ENCODE results near the gene SLC4A4. TPM values are rescaled to one million over a fixed set of nuclear protein-coding genes. Genes with fewer than 3 reads are reported as not detected.

The SLC4A4 gene
- total RNA-seq, 1 experiment from 2014 or later: not detected

GRCh38 chr4:71355045-71355444 is 16.2 kb downstream of the SLC4A4 start:
- DNase-seq (ENCODE audit: unreplicated experiment): no peak
- H3K9me3 Mint-ChIP-seq (ENCODE audit: unreplicated experiment): no peaks in the 10 kb centered on the region
- TF ChIP-seq CTCF (IDR thresholded peaks at IDR 0.05; ENCODE audit: unreplicated experiment): no peak
- POLR2A ChIA-PET: interaction anchor here (0.7 kb wide), 1 partner anchor 85 kb away, joined by 3 read pairs; no protein-coding TSS in a partner anchor
- CTCF ChIA-PET: no interaction called here
- no peaks in the 10 kb centered on the region for H3K27me3 Mint-ChIP-seq (ENCODE audit: insufficient read depth, unreplicated experiment)
- intact Hi-C loops (cut with micrococcal nuclease): no loop called here
- no peak overlapping the region for H3K27ac Mint-ChIP-seq (ENCODE audit: low read depth, unreplicated experiment)
- H3K36me3 Mint-ChIP-seq (ENCODE audit: insufficient read depth, unreplicated experiment): peaks cover 6% of the 10 kb centered on the region
- no TSS peak for BruUV-seq (replicated peaks)
- no peak overlapping the region for H3K4me3 Mint-ChIP-seq (ENCODE audit: unreplicated experiment)
- H3K4me1 Mint-ChIP-seq (ENCODE audit: insufficient read depth, unreplicated experiment): no peaks in the 10 kb centered on the region

DNA sequence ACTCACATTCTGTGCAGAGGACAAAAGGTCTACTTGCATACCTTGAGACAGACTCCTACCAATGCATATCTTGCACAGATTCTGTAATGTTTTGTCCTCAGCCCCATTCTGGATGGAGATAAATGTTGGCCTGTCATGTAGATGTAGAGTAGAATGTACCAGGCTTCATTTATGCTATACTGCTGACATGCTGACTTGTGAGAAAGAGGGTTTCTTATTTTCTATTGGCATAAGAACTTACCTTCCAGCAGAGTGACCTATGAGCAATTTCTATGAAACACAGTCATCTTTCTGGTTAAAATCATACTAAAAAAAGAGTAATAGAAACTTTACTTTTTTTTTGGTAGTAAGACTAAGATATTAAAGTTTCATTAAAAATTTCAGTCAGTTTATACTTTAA is 17.2 kb downstream of the SLC4A4 start:
- H3K27me3 Mint-ChIP-seq (ENCODE audit: insufficient read depth, unreplicated experiment): no peaks in the 10 kb centered on the region
- ChIA-PET POLR2A (no interaction called here), CTCF (no interaction called here)
- no peak for DNase-seq (ENCODE audit: unreplicated experiment)
- H3K27ac Mint-ChIP-seq (ENCODE audit: low read depth, unreplicated experiment): no peak overlapping the region
- H3K4me3 Mint-ChIP-seq (ENCODE audit: unreplicated experiment): no peak overlapping the region
- intact Hi-C loops (cut with micrococcal nuclease): no loop called here
- no peaks in the 10 kb centered on the region for H3K4me1 Mint-ChIP-seq (ENCODE audit: insufficient read depth, unreplicated experiment)
- H3K36me3 Mint-ChIP-seq (ENCODE audit: insufficient read depth, unreplicated experiment): peaks cover 6% of the 10 kb centered on the region
- BruUV-seq (replicated peaks): no TSS peak
- H3K9me3 Mint-ChIP-seq (ENCODE audit: unreplicated experiment): no peaks in the 10 kb centered on the region
- TF ChIP-seq CTCF (IDR thresholded peaks at IDR 0.05; ENCODE audit: unreplicated experiment): no peak

DNA sequence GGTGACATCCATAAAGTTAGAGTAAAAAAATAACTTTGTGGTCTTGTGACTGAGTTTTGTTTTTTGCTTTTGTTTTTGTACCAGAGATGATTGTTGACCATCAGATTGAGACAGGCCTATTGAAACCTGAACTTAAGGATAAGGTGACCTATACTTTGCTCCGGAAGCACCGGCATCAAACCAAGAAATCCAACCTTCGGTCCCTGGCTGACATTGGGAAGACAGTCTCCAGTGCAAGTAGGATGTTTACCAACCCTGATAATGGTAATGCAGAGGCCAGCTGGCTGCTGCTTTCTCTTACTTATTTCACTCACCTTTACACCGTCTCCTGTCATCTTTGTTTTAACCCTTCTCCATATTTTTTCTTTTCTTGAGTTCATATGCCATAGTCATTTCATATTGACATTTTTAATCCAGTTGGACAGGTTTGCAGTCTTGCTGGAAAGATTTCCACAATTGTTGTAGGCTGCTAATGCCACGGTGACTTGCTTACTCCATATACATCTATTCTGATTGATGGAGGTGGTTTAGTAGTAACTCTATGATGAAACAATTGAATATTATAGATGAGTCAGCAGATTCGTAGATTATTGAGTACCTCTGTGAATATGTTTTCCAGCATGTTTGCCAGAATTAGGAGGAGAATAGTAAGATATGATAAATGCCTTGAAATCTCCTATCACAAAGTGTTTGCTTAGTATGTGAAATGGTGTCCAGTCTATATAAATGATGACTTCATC is 18.3 kb downstream of the SLC4A4 start:
- no TSS peak for BruUV-seq (replicated peaks)
- Mint-ChIP-seq H3K27ac (ENCODE audit: low read depth, unreplicated experiment) (no peak overlapping the region), H3K27me3 (ENCODE audit: insufficient read depth, unreplicated experiment) (no peaks in the 10 kb centered on the region), H3K9me3 (ENCODE audit: unreplicated experiment) (no peaks in the 10 kb centered on the region), H3K4me1 (ENCODE audit: insufficient read depth, unreplicated experiment) (no peaks in the 10 kb centered on the region), H3K4me3 (ENCODE audit: unreplicated experiment) (no peak overlapping the region), H3K36me3 (ENCODE audit: insufficient read depth, unreplicated experiment) (peaks cover 6% of the 10 kb centered on the region)
- intact Hi-C loops (cut with micrococcal nuclease): no loop called here
- POLR2A ChIA-PET: no interaction called here
- DNase-seq (ENCODE audit: unreplicated experiment): no peak
- TF ChIP-seq CTCF (IDR thresholded peaks at IDR 0.05; ENCODE audit: unreplicated experiment): no peak
- CTCF ChIA-PET: no interaction called here

DNA sequence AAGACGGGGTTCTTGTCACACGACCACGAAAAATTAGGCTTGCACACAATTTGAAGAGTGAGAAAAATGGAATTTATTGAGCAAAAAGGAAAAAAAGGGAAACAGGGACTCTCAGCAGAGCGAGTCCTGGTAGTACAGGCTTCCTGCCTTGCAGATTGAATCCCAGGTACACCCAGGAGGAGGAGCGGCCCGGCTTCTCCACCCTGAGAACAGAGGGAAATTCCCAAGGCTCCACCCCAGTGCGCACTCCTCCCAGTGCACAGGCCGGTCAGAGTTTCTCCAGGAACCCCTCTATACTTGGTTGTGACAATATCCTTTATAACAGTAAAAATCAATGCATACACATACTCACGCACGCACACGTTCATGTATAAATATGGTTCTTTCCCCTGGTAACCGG is 22.0 kb downstream of the SLC4A4 start:
- no peaks in the 10 kb centered on the region for H3K9me3 Mint-ChIP-seq (ENCODE audit: unreplicated experiment)
- H3K36me3 Mint-ChIP-seq (ENCODE audit: insufficient read depth, unreplicated experiment): peaks cover 6% of the 10 kb centered on the region
- intact Hi-C loops (cut with micrococcal nuclease): no loop called here
- CTCF ChIA-PET: no interaction called here
- H3K4me1 Mint-ChIP-seq (ENCODE audit: insufficient read depth, unreplicated experiment): no peaks in the 10 kb centered on the region
- no peak overlapping the region for H3K4me3 Mint-ChIP-seq (ENCODE audit: unreplicated experiment)
- POLR2A ChIA-PET: no interaction called here
- H3K27ac Mint-ChIP-seq (ENCODE audit: low read depth, unreplicated experiment): no peak overlapping the region
- BruUV-seq (replicated peaks): no TSS peak
- H3K27me3 Mint-ChIP-seq (ENCODE audit: insufficient read depth, unreplicated experiment): no peaks in the 10 kb centered on the region
- TF ChIP-seq CTCF (IDR thresholded peaks at IDR 0.05; ENCODE audit: unreplicated experiment): no peak
- DNase-seq (ENCODE audit: unreplicated experiment): no peak
